GM23338 (cell line): Measurements from ENCODE around the gene CHAMP1. TPM values are rescaled to one million over a fixed set of nuclear protein-coding genes. Genes with fewer than 3 reads are reported as not detected.

Source experiments
- microRNA-seq: library from miRNA; unstranded; fragments of <30 nt; microRNA quantifications from one replicate; pipeline ENCODE4, GENCODE V29; 2017
- polyA plus RNA-seq: library from polyadenylated mRNA; unstranded; fragments of >200 nt; fragmentation: Nextera tagmentation; extraction: Ambion mirVana; gene quantifications from 2 replicates; pipeline ENCODE4 v1.2.1, GENCODE V29; 2016
- small RNA-seq: library from RNA; depleted of rRNA; stranded (forward); fragments of <200 nt; gene quantifications from one replicate; pipeline ENCODE3, GENCODE V24; 2014; ENCODE audit warnings: low replicate concordance
- total RNA-seq: library from RNA; depleted of rRNA; stranded (reverse); fragments of >200 nt; shearing (Covaris generic); gene quantifications from 2 replicates; pipeline ENCODE4 v1.2.3, GENCODE V29; 2014; rRNA removed

The CHAMP1 gene
- total and polyA plus RNA-seq, 2 experiments from 2014 or later: 32.8 to 39.1 TPM

Small RNA genes lying within 50 kb of the gene (microRNA-seq; reads per million reads assigned to microRNA genes)
- not detected for gene MIR4502

Small RNA genes lying within 50 kb of the gene (small RNA-seq; reads per million reads assigned to genes)
- not detected for gene MIR4502

Other genes starting within 250 kb of the CHAMP1 start
- 18.7 and 20.7 TPM in 2 replicates for gene RASA3, start 181.9 kb upstream of the CHAMP1 start, total RNA-seq
- 11.2 and 11.7 TPM in 2 replicates for gene RASA3, start 181.9 kb upstream of the CHAMP1 start, polyA plus RNA-seq
- gene CFAP97D2, start 135.2 kb upstream of the CHAMP1 start, total RNA-seq: not detected in 2 replicates
- not detected in 2 replicates for gene CFAP97D2, start 135.2 kb upstream of the CHAMP1 start, polyA plus RNA-seq
- 84.2 and 86.1 TPM in 2 replicates for gene CDC16, start 79.6 kb upstream of the CHAMP1 start, total RNA-seq
- 91.3 and 95.9 TPM in 2 replicates for gene CDC16, start 79.6 kb upstream of the CHAMP1 start, polyA plus RNA-seq
- 45.0 and 57.2 TPM in 2 replicates for gene UPF3A, start 32.9 kb upstream of the CHAMP1 start, total RNA-seq
- 174 and 177 TPM in 2 replicates for gene UPF3A, start 32.9 kb upstream of the CHAMP1 start, polyA plus RNA-seq